Sigmoid colon (tissue), 4 donors: Measurements from ENCODE around the gene RING1.

ENCODE experiments used
- CTCF ChIP-seq, 4 experiments: fragments of 450-650 bp in 3 of 4; fragments of 200-600 bp in 1 of 4; IDR thresholded peaks; one replicate each; pipeline ENCODE4 v1.5.1; 2016 to 2019; ENCODE audit warnings: antibody characterized with exemption in 4 of 4, mild to moderate bottlenecking in 3 of 4, moderate library complexity in 2 of 4
- POLR2A ChIP-seq, 2 donors: fragments of 450-650 bp; IDR thresholded peaks; one replicate each; pipeline ENCODE4 v1.6.1; 2016; ENCODE audit warnings: antibody characterized with exemption in 2 of 2, mild to moderate bottlenecking in 2 of 2, moderate library complexity in 2 of 2
- POLR2AphosphoS5 ChIP-seq, 4 donors: sonication (generic); formaldehyde crosslinking; IDR thresholded peaks; one replicate each; pipeline ENCODE4 v1.6.1; 2017; ENCODE audit warnings: antibody characterized with exemption in 4 of 4

DNA sequence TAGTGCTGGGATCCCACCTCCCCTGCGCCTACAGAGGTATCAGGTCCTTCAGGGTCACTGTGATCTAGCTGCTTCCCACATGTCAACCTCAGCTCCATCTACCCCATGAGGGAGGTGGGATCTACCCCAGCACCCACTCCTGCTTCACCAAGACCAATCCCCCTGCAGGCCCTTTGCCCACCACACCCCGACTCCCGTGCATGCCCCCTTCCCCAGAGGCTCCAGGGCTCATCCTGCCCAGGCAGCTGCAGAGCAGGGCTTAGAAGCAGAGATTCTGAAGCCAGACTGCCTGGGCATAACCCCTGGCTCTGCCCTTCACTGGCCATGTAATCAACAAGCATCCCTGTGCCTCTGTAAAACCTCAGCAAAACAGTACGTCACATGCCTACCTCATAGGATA, 33.5 kb upstream of the RING1 start:
- no peak for TF ChIP-seq CTCF (IDR thresholded peaks at IDR 0.05)
- TF ChIP-seq POLR2AphosphoS5 (IDR thresholded peaks at IDR 0.05): no peak
- no peak for TF ChIP-seq POLR2A (IDR thresholded peaks at IDR 0.05)
